PC-3 (cell line): ENCODE data around the gene CREBZF. TPM values are rescaled to one million over a fixed set of nuclear protein-coding genes. Genes with fewer than 3 reads are reported as not detected.

Experiments
- total RNA-seq: library from RNA; depleted of rRNA; stranded (reverse); fragments of >200 nt; gene quantifications from 2 replicates; pipeline ENCODE4 v1.2.3, GENCODE V29; 2014; rRNA removed

CREBZF gene
- total RNA-seq, 1 experiment from 2014 or later, result 75.0 TPM

Other genes with a start within 250 kb of the CREBZF start
- gene DLG2, start 37.8 kb downstream of the CREBZF start, total RNA-seq, result 0.58 and 4.3 TPM in 2 replicates
- 62.1 and 79.5 TPM in 2 replicates for gene TMEM126B, start 36.5 kb downstream of the CREBZF start, total RNA-seq
- gene TMEM126A, start 17.2 kb downstream of the CREBZF start, total RNA-seq, result 34.0 and 37.8 TPM in 2 replicates
- gene CCDC89, start 21.1 kb upstream of the CREBZF start, total RNA-seq, result 0.55 TPM in 1 of 2 replicates, not detected in the other
- 51.7 and 57.1 TPM in 2 replicates for gene SYTL2, start 146.0 kb upstream of the CREBZF start, total RNA-seq
- gene CCDC83, start 190.3 kb upstream of the CREBZF start, total RNA-seq, result 0.22 TPM in 1 of 2 replicates, not detected in the other